Measurements from ENCODE around the gene MOV10L1. TPM values are rescaled to one million over a fixed set of nuclear protein-coding genes. Genes with fewer than 3 reads are reported as not detected.

Gene MOV10L1
- total and polyA plus RNA-seq, 4 donors, result 0.27 to 11.9 (median 0.43) TPM

DNA sequence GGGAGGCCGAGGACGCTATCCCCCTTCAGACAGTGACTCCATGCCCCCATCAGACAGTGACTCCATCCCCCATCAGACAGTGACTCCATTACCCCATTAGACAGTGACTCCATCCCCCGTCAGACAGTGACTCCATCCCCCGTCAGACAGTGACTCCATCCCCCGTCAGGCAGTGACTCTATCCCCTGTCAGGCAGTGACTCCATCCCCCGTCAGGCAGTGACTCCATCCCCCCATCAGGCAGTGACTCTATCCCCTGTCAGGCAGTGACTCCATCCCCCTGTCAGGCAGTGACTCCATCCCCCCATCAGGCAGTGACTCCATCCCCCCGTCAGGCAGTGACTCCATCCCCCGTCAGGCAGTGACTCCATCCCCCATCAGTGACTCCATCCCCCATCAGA is 22.6 kb upstream of the MOV10L1 start:
- DNase-seq (no peak), ATAC-seq (ENCODE audit: insufficient read depth, low FRiP score) (no peak)
- Histone ChIP-seq H3K9ac (ENCODE audit: insufficient read depth in 1 of 2, low read length in 2 of 2) (no peak overlapping the region), H3K27me3 (ENCODE audit: control insufficient read depth in 3 of 3, insufficient read depth in 3 of 3, low read length in 2 of 3) (peaks cover 0 to 3% (median 0%) of the 10 kb centered on the region in 3 donors), H3K36me3 (ENCODE audit: control insufficient read depth in 4 of 4, insufficient read depth in 4 of 4, low read length in 4 of 4) (no peaks in the 10 kb centered on the region), H3K4me1 (ENCODE audit: control insufficient read depth in 5 of 5, insufficient read depth in 5 of 5, low read length in 5 of 5) (no peaks in the 10 kb centered on the region), H3K9me3 (ENCODE audit: control insufficient read depth in 4 of 4, insufficient read depth in 3 of 4, low read length in 3 of 4) (no peaks in the 10 kb centered on the region), H3K4me3 (no peak overlapping the region), H3K27ac (ENCODE audit: low read depth in 1 of 2, low read length in 1 of 2) (no peak overlapping the region)
- WGBS, 2 donors, result 80 to 87% methylated on average over 8 of the region's 8 CpGs
- TF ChIP-seq, protein P1, sequence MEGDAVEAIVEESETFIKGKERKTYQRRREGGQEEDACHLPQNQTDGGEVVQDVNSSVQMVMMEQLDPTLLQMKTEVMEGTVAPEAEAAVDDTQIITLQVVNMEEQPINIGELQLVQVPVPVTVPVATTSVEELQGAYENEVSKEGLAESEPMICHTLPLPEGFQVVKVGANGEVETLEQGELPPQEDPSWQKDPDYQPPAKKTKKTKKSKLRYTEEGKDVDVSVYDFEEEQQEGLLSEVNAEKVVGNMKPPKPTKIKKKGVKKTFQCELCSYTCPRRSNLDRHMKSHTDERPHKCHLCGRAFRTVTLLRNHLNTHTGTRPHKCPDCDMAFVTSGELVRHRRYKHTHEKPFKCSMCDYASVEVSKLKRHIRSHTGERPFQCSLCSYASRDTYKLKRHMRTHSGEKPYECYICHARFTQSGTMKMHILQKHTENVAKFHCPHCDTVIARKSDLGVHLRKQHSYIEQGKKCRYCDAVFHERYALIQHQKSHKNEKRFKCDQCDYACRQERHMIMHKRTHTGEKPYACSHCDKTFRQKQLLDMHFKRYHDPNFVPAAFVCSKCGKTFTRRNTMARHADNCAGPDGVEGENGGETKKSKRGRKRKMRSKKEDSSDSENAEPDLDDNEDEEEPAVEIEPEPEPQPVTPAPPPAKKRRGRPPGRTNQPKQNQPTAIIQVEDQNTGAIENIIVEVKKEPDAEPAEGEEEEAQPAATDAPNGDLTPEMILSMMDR (IDR thresholded peaks at IDR 0.05; ENCODE audit: control extremely low read depth, extremely low read depth), result no peak

DNA sequence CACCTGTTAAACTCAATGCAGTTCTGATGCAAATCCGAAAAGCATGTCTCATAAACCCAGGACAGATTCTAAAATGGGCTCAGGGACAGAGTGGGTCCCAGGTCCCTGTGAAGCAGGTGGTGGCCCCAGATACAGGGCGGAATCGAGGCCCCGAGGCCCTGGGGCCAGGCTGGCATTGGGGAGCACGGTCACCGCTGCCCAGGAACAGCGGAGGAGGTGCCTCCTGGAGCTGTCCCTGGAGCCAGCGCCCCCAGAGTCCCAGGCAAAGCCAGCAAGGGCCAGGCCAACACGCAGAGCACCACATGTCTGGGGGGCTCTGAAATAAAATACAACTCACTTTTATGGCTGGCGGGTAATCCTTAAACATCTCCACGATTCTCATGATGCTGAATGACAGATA is 21.7 kb upstream of the MOV10L1 start:
- 92 to 95% methylated on average over 11 of the region's 11 CpGs for WGBS, 2 donors
- Histone ChIP-seq H3K27me3 (ENCODE audit: control insufficient read depth in 3 of 3, insufficient read depth in 3 of 3, low read length in 2 of 3) (peaks cover 0 to 3% (median 0%) of the 10 kb centered on the region in 3 donors), H3K4me1 (ENCODE audit: control insufficient read depth in 5 of 5, insufficient read depth in 5 of 5, low read length in 5 of 5) (no peaks in the 10 kb centered on the region), H3K4me3 (no peak overlapping the region), H3K9me3 (ENCODE audit: control insufficient read depth in 4 of 4, insufficient read depth in 3 of 4, low read length in 3 of 4) (no peaks in the 10 kb centered on the region), H3K27ac (ENCODE audit: low read depth in 1 of 2, low read length in 1 of 2) (no peak overlapping the region), H3K9ac (ENCODE audit: insufficient read depth in 1 of 2, low read length in 2 of 2) (no peak overlapping the region), H3K36me3 (ENCODE audit: control insufficient read depth in 4 of 4, insufficient read depth in 4 of 4, low read length in 4 of 4) (no peaks in the 10 kb centered on the region)
- TF ChIP-seq, protein P1 (IDR thresholded peaks at IDR 0.05; ENCODE audit: control extremely low read depth, extremely low read depth), result no peak
- ATAC-seq (ENCODE audit: insufficient read depth, low FRiP score) (no peak), DNase-seq (no peak)

DNA sequence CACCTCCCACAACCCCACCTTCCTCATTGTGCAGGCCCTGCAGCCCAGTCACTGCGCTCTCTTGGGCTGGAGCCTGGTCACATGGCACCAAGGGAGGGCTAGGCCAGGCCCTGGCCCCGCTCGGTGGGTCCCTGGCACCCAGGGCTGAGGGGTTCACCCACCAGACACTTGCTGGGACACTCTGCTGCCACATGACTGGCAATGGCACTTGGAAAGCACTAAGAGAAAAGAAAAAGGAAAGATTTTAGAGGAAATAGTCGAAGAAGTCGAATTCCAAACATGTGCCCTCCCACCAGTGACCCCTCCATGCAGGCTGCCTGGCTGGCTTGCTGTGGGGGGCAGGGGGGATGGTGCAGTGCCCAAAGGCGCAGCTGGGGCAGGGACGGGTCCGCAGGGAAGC is 19.4 kb upstream of the MOV10L1 start:
- Histone ChIP-seq H3K27me3 (ENCODE audit: control insufficient read depth in 3 of 3, insufficient read depth in 3 of 3, low read length in 2 of 3) (no peaks in the 10 kb centered on the region), H3K9ac (ENCODE audit: insufficient read depth in 1 of 2, low read length in 2 of 2) (no peak overlapping the region), H3K9me3 (ENCODE audit: control insufficient read depth in 4 of 4, insufficient read depth in 3 of 4, low read length in 3 of 4) (no peaks in the 10 kb centered on the region), H3K4me1 (ENCODE audit: control insufficient read depth in 5 of 5, insufficient read depth in 5 of 5, low read length in 5 of 5) (no peaks in the 10 kb centered on the region), H3K36me3 (ENCODE audit: control insufficient read depth in 4 of 4, insufficient read depth in 4 of 4, low read length in 4 of 4) (no peaks in the 10 kb centered on the region), H3K4me3 (no peak overlapping the region), H3K27ac (ENCODE audit: low read depth in 1 of 2, low read length in 1 of 2) (no peak overlapping the region)
- ATAC-seq (ENCODE audit: insufficient read depth, low FRiP score), result no peak
- TF ChIP-seq, protein P1 (IDR thresholded peaks at IDR 0.05; ENCODE audit: control extremely low read depth, extremely low read depth), result no peak
- DNase-seq, result no peak
- 87 to 89% methylated on average over 8 of the region's 8 CpGs for WGBS, 2 donors
